HepG2 (cell line): Measurements from ENCODE around the gene TCAF1. TPM values are rescaled to one million over a fixed set of nuclear protein-coding genes. Genes with fewer than 3 reads are reported as not detected.

ENCODE experiments used
- ATAC-seq: fragments of 200-7000 bp; cut with Tn5 transposase; 3 replicates; pipeline ENCODE4 v1.9.1; 2020; ENCODE audit warnings: mild to moderate bottlenecking, moderate library complexity
- BruUV-seq: library from RNA; stranded (reverse); fragments of 400-500 nt; replicated peaks from 2 replicates; lab custom pipeline; 2021; lab: Mats Ljungman, UMichigan
- CTCF ChIA-PET: fragments of 300-600 bp; formaldehyde crosslinking; extraction: SDS; loops from one replicate; lab custom pipeline; 2021; ENCODE audit warnings: low total read pairs, inconsistent platforms, low intra/inter-chr PET ratio; lab: Yijun Ruan, JAX
- POLR2A ChIA-PET: fragments of 350-600 bp; sonication (Branson Sonifier 250); formaldehyde crosslinking; loops from one replicate; lab custom pipeline; 2020; ENCODE audit warnings: antibody characterized with exemption, inconsistent platforms; lab: Yijun Ruan, JAX
- DNase-seq: peaks from one replicate; pipeline ENCODE4 v3.0.0-alpha.2; 2015; ENCODE audit warnings: low spot score
- FAIRE-seq: peaks from 3 replicates; lab custom pipeline; 2011; peaks lifted over from hg19 to GRCh38; lab: Jason Lieb, UNC
- H2AFZ ChIP-seq: one replicate; pipeline ENCODE4 v1.6.1; 2011; ENCODE audit warnings: low read length, inconsistent platforms
- H3K27ac ChIP-seq: fragments of 300-600 bp; 3 replicates; pipeline ENCODE4 v1.8.0; 2011; ENCODE audit warnings: mixed run types, mild to moderate bottlenecking, mixed read lengths, low read length, inconsistent platforms; ENCODE audit not compliant: insufficient read depth; ENCODE audit errors: extremely low read length
- H3K27me3 ChIP-seq, 2 experiments: fragments of 200-600 bp in 1 of 2; 2 replicates in 1 of 2; 3 replicates in 1 of 2; pipeline versions ENCODE4 v1.6.0 to v1.8.0; 2011; ENCODE audit warnings: low read length in 2 of 2, mild to moderate bottlenecking in 2 of 2, moderate library complexity in 2 of 2, inconsistent platforms in 1 of 2; ENCODE audit not compliant: insufficient read depth in 2 of 2, control insufficient read depth in 1 of 2
- H3K36me3 ChIP-seq, 2 experiments: fragments of 200-600 bp in 1 of 2; replicated peaks in 1 of 2; 2 replicates in 1 of 2; 3 replicates in 1 of 2; pipeline versions ENCODE4 v1.5.1 to v1.8.0; 2011; ENCODE audit warnings: low read length in 2 of 2, inconsistent platforms in 1 of 2; ENCODE audit not compliant: insufficient read depth in 2 of 2, control insufficient read depth in 1 of 2
- H3K4me1 ChIP-seq: 2 replicates; pipeline ENCODE4 v1.5.1; 2012; ENCODE audit warnings: low read length, inconsistent platforms; ENCODE audit not compliant: insufficient read depth
- H3K4me2 ChIP-seq: 2 replicates; pipeline ENCODE4 v1.6.0; 2011; ENCODE audit warnings: low read depth, low read length, inconsistent platforms
- H3K4me3 ChIP-seq, 3 experiments: fragments of 200-600 bp in 1 of 3; sonication (generic), shearing (Covaris generic) in 1 of 3; replicated peaks in 1 of 3; 2 replicates each; pipeline ENCODE4 v1.5.1; 2011 to 2016; ENCODE audit warnings: low read length in 3 of 3, inconsistent platforms in 2 of 3, low read depth in 2 of 3, mild to moderate bottlenecking in 2 of 3, control low read depth in 1 of 3, mixed read lengths in 1 of 3; ENCODE audit not compliant: insufficient read depth in 1 of 3
- H3K79me2 ChIP-seq: one replicate; pipeline ENCODE4 v1.6.1; 2011; ENCODE audit warnings: low read length, inconsistent platforms; ENCODE audit not compliant: insufficient read depth
- H3K9ac ChIP-seq: 2 replicates; pipeline ENCODE4 v1.6.0; 2011; ENCODE audit warnings: mild to moderate bottlenecking, low read depth, low read length, inconsistent platforms; ENCODE audit not compliant: insufficient read depth
- H3K9me3 ChIP-seq: 2 replicates; pipeline ENCODE4 v1.5.1; 2012; ENCODE audit warnings: mild to moderate bottlenecking, low read length
- H4K20me1 ChIP-seq: 2 replicates; pipeline ENCODE4 v1.6.0; 2011; ENCODE audit warnings: inconsistent platforms, mild to moderate bottlenecking, low read length, moderate library complexity; ENCODE audit not compliant: insufficient read depth
- ATF7 ChIP-seq, 2 experiments: fragments of 450-650 bp in 1 of 2; sonication (generic) in 1 of 2; formaldehyde crosslinking in 1 of 2; IDR thresholded peaks; 2 replicates each; pipeline versions ENCODE4 v1.4.0 to v1.6.1; 2016 to 2020; ENCODE audit warnings: antibody characterized with exemption in 1 of 2, mild to moderate bottlenecking in 1 of 2, missing genetic modification reagents in 1 of 2
- BCL6 ChIP-seq: IDR thresholded peaks from 2 replicates; pipeline ENCODE4 v1.6.1; 2016; ENCODE audit warnings: missing genetic modification reagents, missing compliant biosample characterization
- CBX5 ChIP-seq: sonication (generic); formaldehyde crosslinking; IDR thresholded peaks from 2 replicates; pipeline ENCODE4 v1.4.0; 2020; ENCODE audit warnings: missing genetic modification reagents, borderline replicate concordance
- MED13 ChIP-seq: sonication (generic); formaldehyde crosslinking; IDR thresholded peaks from 2 replicates; pipeline ENCODE4 v1.5.0; 2020; ENCODE audit warnings: missing genetic modification reagents
- MEIS1 ChIP-seq: sonication (generic); formaldehyde crosslinking; IDR thresholded peaks from 2 replicates; pipeline ENCODE4 v1.9.0; 2021; ENCODE audit warnings: mild to moderate bottlenecking, missing genetic modification reagents, moderate library complexity, borderline replicate concordance
- NCOA2 ChIP-seq: sonication (generic); formaldehyde crosslinking; IDR thresholded peaks from 2 replicates; pipeline ENCODE4 v1.8.0; 2022; ENCODE audit warnings: inconsistent platforms
- RXRB ChIP-seq: IDR thresholded peaks from 2 replicates; pipeline ENCODE4 v1.6.1; 2016; ENCODE audit warnings: borderline replicate concordance, missing genetic modification reagents, missing compliant biosample characterization
- SIX4 ChIP-seq: sonication (generic); formaldehyde crosslinking; IDR thresholded peaks from 2 replicates; pipeline ENCODE4 v1.4.0; 2020; ENCODE audit warnings: missing genetic modification reagents
- ZNF205 ChIP-seq: IDR thresholded peaks from 2 replicates; pipeline ENCODE4 v1.6.1; 2018; ENCODE audit warnings: missing biosample characterization, missing genetic modification reagents
- ZNF224 ChIP-seq: sonication (generic); formaldehyde crosslinking; IDR thresholded peaks from 2 replicates; pipeline ENCODE4 v1.5.0; 2020; ENCODE audit warnings: mild to moderate bottlenecking, missing genetic modification reagents
- ZNF432 ChIP-seq: sonication (generic); formaldehyde crosslinking; IDR thresholded peaks from 2 replicates; pipeline ENCODE4 v1.5.0; 2020; ENCODE audit warnings: missing genetic modification reagents, mild to moderate bottlenecking, borderline replicate concordance
- ZNF446 ChIP-seq: sonication (generic); formaldehyde crosslinking; IDR thresholded peaks from 2 replicates; pipeline ENCODE4 v1.5.0; 2020; ENCODE audit warnings: mild to moderate bottlenecking, missing genetic modification reagents
- WGBS: methylation state at CpG from one replicate; pipeline ENCODE4 v1.1.6; 2017; ENCODE audit warnings: low lambda C conversion rate; 5-methylcytosine and 5-hydroxymethylcytosine counted together
- in situ Hi-C: cut with HindIII; loops from 2 replicates; pipeline ENCODE4 v1.10.0; 2017; ENCODE audit warnings: low pct_unique_long_range_greater_than_20kb; ENCODE audit not compliant: extremely low pct_ligation_motif_present
- intact Hi-C: fragments of 100-400 bp; cut with micrococcal nuclease; formaldehyde crosslinking; loops from one replicate; pipeline ENCODE4 v1.10.0; 2022; ENCODE audit not compliant: unreplicated experiment
- polyA plus RNA-seq, 8 experiments: library from polyadenylated mRNA; depleted of rRNA in 3 of 8; stranded (reverse) in 7 of 8; unstranded in 1 of 8; fragments of >200 nt; fragmentation: Illumina TruSeq in 4 of 8; extraction: Trizol in 4 of 8; gene quantifications; 2 replicates each; pipeline versions ENCODE4 v1.2.1 to v1.2.3, GENCODE V29; 2011 to 2016; ENCODE audit warnings: low read depth in 4 of 8, missing spikeins in 1 of 8, mixed read lengths in 1 of 8; ENCODE audit not compliant: insufficient read depth in 1 of 8
- total RNA-seq, 5 experiments: library from RNA; depleted of rRNA; stranded (reverse); fragments of >200 nt; fragmentation: Illumina TruSeq; extraction: Trizol; gene quantifications; 2 replicates each; pipeline ENCODE4 v1.2.3, GENCODE V29; 2016; ENCODE audit warnings: low read depth in 1 of 5
- TF ChIP-seq, protein P1 (sequence below): sonication (generic); formaldehyde crosslinking; IDR thresholded peaks from 2 replicates; pipeline ENCODE4 v1.5.0; 2020; ENCODE audit warnings: missing genetic modification reagents

TCAF1 gene
- total and polyA plus RNA-seq, 2 of the 13 experiments (the other 11 are each of a cell fraction or from before 2014, with no cell fraction given), result 36.2 to 101 TPM

DNA sequence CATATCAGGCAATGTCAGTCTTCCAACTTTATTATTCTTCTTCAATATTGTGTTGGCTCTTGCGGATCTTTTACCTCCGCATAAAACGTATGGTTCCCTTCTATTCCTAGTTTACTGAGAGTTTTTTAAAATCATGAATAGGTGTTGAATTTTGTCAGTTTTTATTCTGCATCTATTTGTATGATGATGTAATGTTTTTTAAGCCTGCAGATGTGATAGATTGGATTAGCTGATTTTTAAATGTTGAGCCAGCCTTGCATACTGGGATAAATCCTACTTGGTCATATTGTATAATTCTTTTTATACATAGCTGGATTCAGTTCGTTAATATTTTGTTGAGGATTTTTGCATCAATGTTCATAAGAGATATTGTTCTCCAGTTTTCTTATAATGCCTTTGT is 43.4 kb upstream of the TCAF1 start:
- Histone ChIP-seq H3K9me3 (no peaks in the 10 kb centered on the region), H4K20me1 (no peaks in the 10 kb centered on the region), H3K27ac (no peak overlapping the region), H3K27me3 (no peaks in the 10 kb centered on the region), H3K4me1 (no peaks in the 10 kb centered on the region), H3K79me2 (no peaks in the 10 kb centered on the region), H3K9ac (no peak overlapping the region), H3K4me3 (no peak overlapping the region), H3K4me2 (no peak overlapping the region), H3K36me3 (no peaks in the 10 kb centered on the region), H2AFZ (no peak overlapping the region)
- no TSS peak for BruUV-seq
- DNase-seq (no peak), FAIRE-seq (no peak), ATAC-seq (no peak)
- ChIA-PET CTCF (no interaction called here), POLR2A (interaction anchor here (1.1 kb wide), 1 partner anchor 43 kb away, joined by 3 read pairs; the partner anchor contains the start of gene TCAF1)
- TF ChIP-seq NCOA2, result no peak
- TF ChIP-seq ATF7 (IDR thresholded peaks at IDR 0.05), result peak; percentile 75
- no peak for TF ChIP-seq ATF7 (CRISPR knock-in tag; IDR thresholded peaks at IDR 0.05)
- intact Hi-C loops (no loop called here), in situ Hi-C loops (no loop called here)
- 89% methylated on average over 4 of the region's 4 CpGs for WGBS

- no peak overlapping the region for H3K4me2 ChIP-seq
- no peak overlapping the region for H3K9ac ChIP-seq
- 78% methylated on average over 5 of the region's 5 CpGs for WGBS
- intact Hi-C loops (no loop called here), in situ Hi-C loops (no loop called here)
- ChIA-PET CTCF (no interaction called here), POLR2A (no interaction called here)
- H4K20me1 ChIP-seq, result no peaks in the 10 kb centered on the region
- no peak overlapping the region for H3K27ac ChIP-seq
- no peaks in the 10 kb centered on the region for H3K79me2 ChIP-seq
- no peak for FAIRE-seq
- no peak overlapping the region for H2AFZ ChIP-seq
- no peaks in the 10 kb centered on the region for H3K27me3 ChIP-seq
- H3K9me3 ChIP-seq, result no peaks in the 10 kb centered on the region
- H3K4me1 ChIP-seq, result peaks cover 16% of the 10 kb centered on the region
- BruUV-seq, result no TSS peak
- no peaks in the 10 kb centered on the region for H3K36me3 ChIP-seq
- ATAC-seq, result no peak
- H3K4me3 ChIP-seq, result no peak overlapping the region
- DNase-seq, result no peak
- TF ChIP-seq SIX4 (CRISPR knock-in tag) (no peak), ZNF205 (CRISPR knock-in tag) (no peak), MED13 (CRISPR knock-in tag) (no peak), MEIS1 (CRISPR knock-in tag) (no peak), RXRB (CRISPR knock-in tag) (no peak), BCL6 (no peak), CBX5 (CRISPR knock-in tag) (no peak), ZNF446 (no peak), ZNF432 (no peak), ZNF224 (no peak)
- TF ChIP-seq, protein P1, sequence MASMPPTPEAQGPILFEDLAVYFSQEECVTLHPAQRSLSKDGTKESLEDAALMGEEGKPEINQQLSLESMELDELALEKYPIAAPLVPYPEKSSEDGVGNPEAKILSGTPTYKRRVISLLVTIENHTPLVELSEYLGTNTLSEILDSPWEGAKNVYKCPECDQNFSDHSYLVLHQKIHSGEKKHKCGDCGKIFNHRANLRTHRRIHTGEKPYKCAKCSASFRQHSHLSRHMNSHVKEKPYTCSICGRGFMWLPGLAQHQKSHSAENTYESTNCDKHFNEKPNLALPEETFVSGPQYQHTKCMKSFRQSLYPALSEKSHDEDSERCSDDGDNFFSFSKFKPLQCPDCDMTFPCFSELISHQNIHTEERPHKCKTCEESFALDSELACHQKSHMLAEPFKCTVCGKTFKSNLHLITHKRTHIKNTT (CRISPR knock-in tag), result no peak
These were observed 36.6 kb upstream of the TCAF1 start for GRCh38 chr7:143938379-143939243.
